GM19452 (cell line): Measurements from ENCODE around the gene PKMYT1.

Experiments
- ATAC-seq: cut with Tn5 transposase; IDR thresholded peaks from one replicate; pipeline ENCODE4 v1.9.1; 2021; ENCODE audit not compliant: unreplicated experiment

Gene PKMYT1

GRCh38 chr16:3019594-3020246, 39.5 kb upstream of the PKMYT1 start:
- ATAC-seq: no peak

DNA sequence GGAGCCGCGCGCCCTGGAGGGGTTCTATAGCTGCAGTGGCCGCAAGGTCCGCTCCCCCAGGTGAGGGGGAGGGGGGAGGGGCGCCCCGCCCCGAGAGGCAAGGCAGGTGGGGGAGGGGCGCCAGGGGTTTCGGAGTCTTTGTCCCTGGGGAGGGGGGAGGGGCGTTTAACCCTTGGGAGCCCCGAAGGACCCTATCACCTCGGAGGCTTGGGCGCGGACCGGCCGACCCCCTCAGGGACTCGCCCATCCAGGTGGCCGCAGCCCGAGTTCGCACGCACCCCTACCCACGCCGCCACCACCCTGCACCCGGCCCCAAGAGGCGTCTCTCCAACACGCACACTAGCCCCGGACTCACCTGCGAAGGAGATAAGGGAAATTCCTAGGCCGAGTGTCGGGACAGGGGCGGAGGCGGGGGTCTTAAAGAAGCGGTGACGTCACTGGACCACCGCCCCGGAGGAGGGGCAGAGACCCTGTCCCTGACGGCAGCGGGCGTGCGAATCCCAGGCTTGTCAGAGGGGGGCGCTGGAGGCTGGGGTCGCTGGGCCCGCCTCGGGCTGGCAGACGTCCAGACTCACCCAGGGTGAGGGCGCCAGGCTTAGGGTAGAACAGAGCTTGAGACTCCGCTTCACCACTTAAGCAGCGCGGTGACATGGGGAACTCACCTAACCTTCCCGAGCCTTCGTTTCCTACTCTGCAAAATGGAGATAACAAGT, 37.7 kb upstream of the PKMYT1 start, which contains the start of gene CLDN6:
TSS of gene CLDN6 (minus strand) at position 390 of the 713 bp plus-strand sequence. CDS start 2,162 bp downstream, outside the sequence.
- ATAC-seq: no peak

GRCh38 chr16:3017344-3017743, 37.1 kb upstream of the PKMYT1 start:
- no peak for ATAC-seq

GRCh38 chr16:3015865-3016521, 35.7 kb upstream of the PKMYT1 start:
- ATAC-seq: no peak

DNA sequence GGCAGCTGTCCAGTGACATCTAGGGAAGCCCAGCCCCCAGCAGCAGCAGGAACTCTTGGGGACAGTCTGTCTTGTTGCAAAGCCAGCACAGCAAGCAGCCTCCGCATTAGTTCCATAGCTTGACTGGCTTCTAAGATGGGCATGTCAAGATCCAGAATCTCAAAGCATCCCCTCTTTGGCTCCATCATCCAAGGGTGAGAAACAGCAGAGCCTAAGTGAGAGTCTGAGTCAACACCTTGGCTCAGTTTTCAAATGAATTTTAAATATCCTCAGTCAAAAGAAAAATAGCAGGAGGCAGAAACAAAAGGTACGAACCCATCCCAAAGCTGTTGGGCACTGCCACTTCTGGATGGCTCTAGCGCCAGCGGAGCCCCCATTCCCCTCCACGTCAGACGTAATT, 34.7 kb upstream of the PKMYT1 start:
- no peak for ATAC-seq

GRCh38 chr16:3013998-3014690, 33.9 kb upstream of the PKMYT1 start:
- ATAC-seq: no peak

DNA sequence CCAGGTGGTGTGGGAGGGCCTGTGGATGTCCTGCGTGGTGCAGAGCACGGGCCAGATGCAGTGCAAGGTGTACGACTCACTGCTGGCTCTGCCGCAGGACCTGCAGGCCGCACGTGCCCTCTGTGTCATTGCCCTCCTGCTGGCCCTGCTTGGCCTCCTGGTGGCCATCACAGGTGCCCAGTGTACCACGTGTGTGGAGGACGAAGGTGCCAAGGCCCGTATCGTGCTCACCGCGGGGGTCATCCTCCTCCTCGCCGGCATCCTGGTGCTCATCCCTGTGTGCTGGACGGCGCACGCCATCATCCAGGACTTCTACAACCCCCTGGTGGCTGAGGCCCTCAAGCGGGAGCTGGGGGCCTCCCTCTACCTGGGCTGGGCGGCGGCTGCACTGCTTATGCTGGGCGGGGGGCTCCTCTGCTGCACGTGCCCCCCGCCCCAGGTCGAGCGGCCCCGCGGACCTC, 33.3 kb upstream of the PKMYT1 start:
- ATAC-seq: no peak

DNA sequence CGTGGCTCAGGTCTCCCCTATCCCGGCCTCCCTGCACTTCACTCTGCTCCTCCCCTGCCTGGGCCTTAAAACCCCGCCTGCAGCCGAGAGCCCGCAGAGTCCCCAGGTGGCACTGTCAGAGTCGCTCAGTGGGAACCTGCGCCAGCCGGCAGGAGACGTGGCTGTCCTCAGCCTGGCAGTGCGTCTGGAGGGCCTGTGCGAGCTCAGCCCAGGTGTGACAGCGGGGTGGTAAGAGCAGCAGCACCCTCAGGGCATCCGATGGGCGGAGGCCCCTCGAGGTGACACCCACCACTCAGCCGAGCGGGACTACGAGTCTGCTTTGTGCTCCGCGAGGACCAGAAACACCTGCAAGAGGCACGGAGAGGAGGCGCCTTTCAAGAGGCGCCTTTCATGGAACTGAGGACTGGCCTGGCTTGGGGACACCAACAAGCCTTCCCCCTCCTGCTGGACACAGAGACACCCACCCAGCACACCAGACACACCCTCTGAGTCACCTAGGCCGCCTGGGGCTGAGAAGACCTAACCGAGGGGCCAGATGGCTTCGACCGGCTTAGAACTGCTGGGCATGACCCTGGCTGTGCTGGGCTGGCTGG, 32.7 kb upstream of the PKMYT1 start, which contains the start of gene CLDN9:
TSS of gene CLDN9 (plus strand) at position 96 of the 593 bp plus-strand sequence. CDS start at position 536, 440 bp downstream.
- ATAC-seq: no peak

DNA sequence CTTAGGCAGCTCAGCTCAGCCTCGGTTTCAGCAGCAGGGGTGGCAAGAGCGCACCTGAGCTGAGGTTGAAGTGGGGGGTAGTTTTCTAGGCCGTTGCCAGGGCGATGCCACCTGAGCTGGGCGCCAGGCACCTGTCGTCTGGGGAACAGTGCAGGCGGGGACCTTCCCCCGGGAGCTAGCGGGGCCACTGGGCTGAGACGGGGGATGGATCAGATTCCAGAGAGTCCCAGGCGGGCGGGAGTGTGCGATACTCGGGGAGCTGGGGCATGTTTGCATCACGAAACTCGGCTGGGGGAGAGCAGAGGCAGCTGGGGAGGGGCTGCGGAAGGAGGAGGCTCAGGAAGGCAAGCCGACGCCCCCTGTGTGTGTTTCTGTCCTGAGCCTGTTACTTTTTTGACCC, 32.0 kb upstream of the PKMYT1 start:
- no peak for ATAC-seq

DNA sequence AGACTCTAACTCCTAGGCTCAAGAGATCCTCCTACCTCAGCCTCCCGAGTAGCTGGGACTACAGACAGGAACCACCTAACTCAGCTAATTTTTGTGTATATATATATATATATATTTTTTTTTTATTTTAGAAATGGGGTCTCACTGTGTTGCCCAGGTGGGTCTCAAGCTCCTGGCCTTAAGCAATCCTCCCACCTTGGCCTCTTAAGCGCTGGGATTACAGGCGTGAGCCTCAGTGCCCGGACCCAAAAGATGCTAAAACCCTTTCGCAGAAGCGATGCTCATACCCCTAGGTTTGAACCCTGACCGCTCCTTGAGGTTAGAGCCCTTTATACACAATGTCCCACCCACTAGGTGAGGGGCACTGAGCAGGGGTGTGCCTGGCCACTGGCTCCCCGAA, 30.3 kb upstream of the PKMYT1 start:
- ATAC-seq: no peak

DNA sequence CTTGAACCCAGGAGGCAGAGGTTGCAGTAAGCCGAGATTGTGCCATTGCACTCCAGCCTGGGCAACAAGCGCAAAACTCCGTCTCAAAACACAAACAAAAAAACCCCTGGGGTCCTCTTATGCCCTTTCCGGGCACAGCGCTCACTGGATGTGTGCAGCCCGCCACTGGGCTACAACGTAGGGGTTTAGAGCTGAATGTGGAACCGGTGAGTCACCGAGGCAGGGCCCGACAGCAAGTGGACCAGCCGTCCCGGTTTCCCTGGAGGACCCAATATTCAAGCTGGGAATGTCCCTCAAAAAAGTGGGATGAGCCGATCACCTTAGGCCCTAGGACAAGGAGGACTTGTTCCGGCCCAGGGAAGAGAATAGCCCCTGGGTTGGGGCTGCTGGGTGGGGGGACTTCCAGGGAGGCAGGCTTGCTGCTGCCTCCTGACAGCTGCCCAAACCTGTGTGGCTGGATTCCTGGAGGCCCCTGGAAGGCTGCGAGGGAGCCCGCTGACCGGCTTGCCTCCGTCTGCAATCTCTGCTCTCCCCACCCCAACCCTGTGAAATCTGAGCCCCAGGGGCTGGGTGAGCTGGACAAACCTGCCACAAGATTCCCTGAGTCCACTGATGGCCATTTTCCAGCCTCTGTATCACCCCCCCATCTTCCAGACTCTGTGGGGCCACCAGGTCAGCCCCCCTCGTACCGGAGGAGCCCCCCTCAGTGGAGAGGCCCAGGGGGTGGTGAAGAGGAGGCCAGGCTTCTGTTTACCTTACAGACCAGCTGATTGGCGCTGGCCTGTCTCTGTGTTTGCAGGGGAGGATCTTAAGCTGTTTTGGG, 29.5 kb upstream of the PKMYT1 start:
- ATAC-seq: no peak

GRCh38 chr16:3008690-3009037, 28.4 kb upstream of the PKMYT1 start:
- no peak for ATAC-seq

DNA sequence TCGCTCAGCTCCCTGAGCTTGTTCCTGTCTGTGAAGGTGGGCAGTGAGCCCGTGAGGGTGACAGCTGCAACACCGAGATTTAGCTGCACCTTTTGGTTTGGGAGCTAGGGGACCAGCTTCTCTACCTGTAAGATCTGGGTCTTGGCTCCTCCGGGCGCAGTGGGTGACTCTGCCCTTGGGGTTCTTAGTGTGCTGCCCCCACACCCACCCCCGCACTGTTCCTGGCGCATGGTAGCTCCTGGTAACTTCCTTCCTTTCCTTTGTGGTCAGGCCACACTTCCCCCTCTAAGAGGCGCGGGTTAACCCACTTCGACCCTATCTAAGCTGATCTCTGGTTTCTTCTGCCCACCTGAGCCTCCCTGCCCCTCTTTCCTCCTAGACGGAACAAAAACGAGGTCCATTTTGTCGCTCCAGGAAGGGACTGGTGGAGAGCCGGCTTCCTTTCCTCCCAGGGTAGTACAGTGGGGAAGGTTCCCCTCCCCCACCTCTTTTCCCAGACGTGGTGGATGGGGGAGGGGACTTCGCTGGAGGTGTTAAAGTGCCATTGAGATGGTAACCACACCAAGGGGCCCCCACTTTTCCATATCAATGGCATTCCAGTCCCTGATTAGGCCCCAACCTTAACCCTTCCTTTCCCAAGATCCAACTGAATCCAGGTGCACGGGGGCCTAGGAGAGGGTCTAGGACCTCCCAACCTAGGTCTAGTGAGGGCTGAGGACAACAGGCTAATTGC, 27.9 kb upstream of the PKMYT1 start:
- ATAC-seq: no peak

DNA sequence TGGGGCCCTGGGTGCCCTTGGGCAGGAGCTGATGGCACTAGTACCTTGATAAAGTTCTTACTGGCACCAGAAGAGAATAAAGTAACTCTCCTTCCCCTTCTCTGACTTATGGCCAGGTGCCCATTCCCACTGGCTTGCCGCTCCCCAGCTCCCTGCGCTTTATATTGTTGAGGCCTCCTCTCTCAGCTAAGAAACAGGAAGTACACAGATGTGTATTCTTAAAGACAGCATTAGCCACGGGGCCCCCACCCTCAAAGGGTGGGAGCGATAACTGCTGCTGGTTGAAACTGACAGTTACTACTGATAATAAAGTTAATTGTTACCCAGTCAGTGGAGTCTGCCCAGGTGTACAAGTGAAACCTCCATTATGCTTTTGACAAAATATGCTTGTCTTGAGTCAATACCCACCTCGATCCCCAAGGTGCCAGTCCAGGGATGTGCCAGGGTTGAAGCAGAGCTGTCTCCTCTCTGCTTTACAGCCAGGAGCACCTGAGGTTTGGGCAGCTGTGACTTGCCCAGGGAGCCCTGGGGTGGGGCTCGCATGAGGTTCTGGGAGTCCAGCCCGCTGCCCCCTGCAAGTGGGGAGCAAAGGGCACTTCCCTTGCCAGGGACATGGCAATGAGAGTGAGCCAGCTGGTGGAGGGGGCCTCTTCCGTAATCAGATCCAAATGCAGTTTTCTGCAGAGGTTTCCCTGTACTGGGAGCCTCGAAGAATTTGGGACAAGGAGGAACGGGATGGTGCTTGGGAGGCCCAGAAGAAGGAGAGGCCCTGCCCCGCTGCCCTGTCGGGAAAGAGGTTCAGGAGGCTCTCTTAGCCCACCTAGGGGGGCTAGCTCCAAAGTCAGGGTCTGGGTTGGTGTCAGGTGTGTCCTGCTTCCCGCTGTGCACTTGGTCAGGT, 27.1 kb upstream of the PKMYT1 start:
- no peak for ATAC-seq

GRCh38 chr16:3004781-3005284, 24.6 kb upstream of the PKMYT1 start:
- ATAC-seq: no peak

DNA sequence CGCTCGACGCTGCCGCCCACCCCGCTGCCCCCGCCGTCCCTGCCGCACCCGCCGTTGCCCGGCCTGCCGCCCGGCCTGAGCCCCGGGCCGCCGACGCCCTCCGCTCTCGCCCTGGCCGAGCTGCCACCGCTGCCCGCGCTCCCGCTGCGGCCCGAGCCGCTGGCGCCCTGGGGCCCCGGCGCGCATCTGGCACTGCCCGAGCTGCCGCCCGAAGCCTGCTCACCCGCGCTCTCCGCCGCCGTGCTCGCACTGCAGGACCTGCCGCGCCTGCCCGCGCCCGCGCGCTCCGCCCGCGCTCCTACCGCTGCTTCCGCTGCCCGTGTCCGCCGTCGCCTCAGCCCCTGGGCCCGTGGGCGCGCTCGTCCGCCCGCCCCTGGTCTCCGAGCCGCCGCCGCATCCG, 24.1 kb upstream of the PKMYT1 start:
- no peak for ATAC-seq

DNA sequence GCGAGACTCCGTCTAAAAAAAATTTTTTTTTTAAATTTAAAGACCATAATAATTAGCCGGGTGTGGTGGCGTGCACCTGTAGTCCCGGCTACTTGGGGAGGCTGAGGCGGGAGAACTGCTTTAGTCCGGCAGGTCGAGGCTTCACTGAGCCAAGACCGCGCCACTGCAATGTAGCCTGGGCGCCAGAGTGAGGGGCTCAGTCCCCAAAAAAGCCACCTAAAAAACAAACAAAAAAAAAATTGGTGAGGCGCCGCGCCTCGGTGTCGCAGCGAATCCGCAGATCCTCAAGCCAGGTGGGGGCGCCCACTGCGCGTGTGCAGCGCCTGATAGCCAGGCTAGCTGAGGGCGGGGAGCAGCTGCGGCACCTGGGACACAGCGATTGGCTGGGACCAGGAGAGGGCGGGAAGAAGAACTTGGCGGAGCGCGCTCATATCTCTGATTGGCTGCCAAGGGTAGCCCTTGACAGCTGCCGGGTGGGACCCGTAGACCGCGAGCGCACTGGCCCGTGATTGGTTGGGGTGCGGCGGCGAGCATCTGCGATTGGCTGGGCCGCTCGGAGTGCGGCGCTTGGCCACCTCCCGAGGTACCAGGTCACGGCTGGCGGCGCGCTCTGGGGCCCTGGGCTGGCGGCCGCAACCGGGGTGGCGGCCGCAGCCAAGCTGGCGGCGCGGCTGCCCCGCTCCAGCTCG, 23.5 kb upstream of the PKMYT1 start:
- ATAC-seq: peak; percentile 96

DNA sequence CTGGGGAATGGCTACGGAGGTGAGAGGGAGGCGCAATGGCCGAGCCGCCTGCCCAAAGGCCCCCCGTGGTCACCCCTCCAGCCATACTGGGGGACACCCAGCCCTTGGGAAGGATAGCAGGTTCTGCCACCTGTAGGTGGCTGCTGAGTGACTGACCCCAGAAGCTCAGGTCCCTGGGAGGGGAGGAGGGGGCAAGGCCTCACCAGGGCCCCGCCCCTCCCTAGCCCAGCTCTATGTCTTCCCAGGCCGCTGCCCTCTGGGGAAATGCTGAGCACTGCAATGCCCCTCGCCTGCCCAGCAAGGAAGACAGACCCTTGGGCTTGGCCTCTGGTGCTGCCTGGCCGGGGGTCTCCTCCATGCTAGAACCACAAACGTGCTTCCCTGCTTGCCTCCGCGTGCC, 21.1 kb upstream of the PKMYT1 start:
- no peak for ATAC-seq
